ENCODE data around the gene LCP1. TPM values are rescaled to one million over a fixed set of nuclear protein-coding genes. Genes with fewer than 3 reads are reported as not detected.

LCP1 gene
- total RNA-seq, 1 donor from 2014 or later: 758 TPM

GRCh38 chr13:46178143-46178542 is 3.8 kb downstream of the LCP1 start:
- Mint-ChIP-seq H3K4me1 (peaks cover 60% of the 10 kb centered on the region), H3K27me3 (peaks cover 1% of the 10 kb centered on the region), H3K36me3 (ENCODE audit: low read depth) (peaks cover 60% of the 10 kb centered on the region), H3K27ac (peak overlapping the region; percentile 83), H3K4me3 (peak overlapping the region; percentile 82), H3K9me3 (no peaks in the 10 kb centered on the region)
- intact Hi-C loops (cut with micrococcal nuclease): loop anchor here (2.0 kb wide), 1 partner anchor 13 kb away; no protein-coding TSS in a partner anchor
- no peak for DNase-seq

- intact Hi-C loops (cut with micrococcal nuclease): no loop called here
- no peaks in the 10 kb centered on the region for H3K9me3 Mint-ChIP-seq
- peaks cover 66% of the 10 kb centered on the region for H3K36me3 Mint-ChIP-seq (ENCODE audit: low read depth)
- H3K4me1 Mint-ChIP-seq: peaks cover 61% of the 10 kb centered on the region
- peak overlapping the region; percentile 82 for H3K4me3 Mint-ChIP-seq
- DNase-seq: no peak
- H3K27ac Mint-ChIP-seq: peak overlapping the region; percentile 83
- H3K27me3 Mint-ChIP-seq: peaks cover 1% of the 10 kb centered on the region
Measured at GRCh38 chr13:46176756-46177155, 5.2 kb downstream of the LCP1 start.

GRCh38 chr13:46173656-46174055 is 8.3 kb downstream of the LCP1 start:
- Mint-ChIP-seq H3K9me3 (no peaks in the 10 kb centered on the region), H3K4me1 (peaks cover 83% of the 10 kb centered on the region), H3K4me3 (peak overlapping the region; percentile 82), H3K36me3 (ENCODE audit: low read depth) (peaks cover 70% of the 10 kb centered on the region), H3K27me3 (no peaks in the 10 kb centered on the region), H3K27ac (peak overlapping the region; percentile 94)
- intact Hi-C loops (cut with micrococcal nuclease): loop anchor here (1.0 kb wide), 2 partner anchors 8 to 9 kb away; partner anchors contain the start of gene LCP1
- peak; percentile 82 for DNase-seq

- Mint-ChIP-seq H3K27me3 (no peaks in the 10 kb centered on the region), H3K4me3 (peak overlapping the region; percentile 82), H3K36me3 (ENCODE audit: low read depth) (peaks cover 67% of the 10 kb centered on the region), H3K4me1 (peaks cover 84% of the 10 kb centered on the region), H3K9me3 (no peaks in the 10 kb centered on the region), H3K27ac (peak overlapping the region; percentile 94)
- DNase-seq: peak; percentile 93
- intact Hi-C loops (cut with micrococcal nuclease): no loop called here
Measured at GRCh38 chr13:46172531-46172991, 9.4 kb downstream of the LCP1 start.

- no peaks in the 10 kb centered on the region for H3K27me3 Mint-ChIP-seq
- peaks cover 85% of the 10 kb centered on the region for H3K4me1 Mint-ChIP-seq
- H3K9me3 Mint-ChIP-seq: no peaks in the 10 kb centered on the region
- H3K27ac Mint-ChIP-seq: peak overlapping the region; percentile 94
- H3K4me3 Mint-ChIP-seq: peak overlapping the region; percentile 82
- intact Hi-C loops (cut with micrococcal nuclease): no loop called here
- no peak for DNase-seq
- peaks cover 66% of the 10 kb centered on the region for H3K36me3 Mint-ChIP-seq (ENCODE audit: low read depth)
Measured at GRCh38 chr13:46171739-46172138, 10.2 kb downstream of the LCP1 start.

GRCh38 chr13:46171217-46171616 is 10.8 kb downstream of the LCP1 start:
- peaks cover 86% of the 10 kb centered on the region for H3K4me1 Mint-ChIP-seq
- no peaks in the 10 kb centered on the region for H3K9me3 Mint-ChIP-seq
- no peaks in the 10 kb centered on the region for H3K27me3 Mint-ChIP-seq
- peak overlapping the region; percentile 82 for H3K4me3 Mint-ChIP-seq
- peak overlapping the region; percentile 92 for H3K27ac Mint-ChIP-seq
- intact Hi-C loops (cut with micrococcal nuclease): no loop called here
- DNase-seq: no peak
- peaks cover 63% of the 10 kb centered on the region for H3K36me3 Mint-ChIP-seq (ENCODE audit: low read depth)

- H3K4me1 Mint-ChIP-seq: peaks cover 86% of the 10 kb centered on the region
- DNase-seq: peak; percentile 76
- peaks cover 60% of the 10 kb centered on the region for H3K36me3 Mint-ChIP-seq (ENCODE audit: low read depth)
- H3K9me3 Mint-ChIP-seq: no peaks in the 10 kb centered on the region
- H3K27me3 Mint-ChIP-seq: no peaks in the 10 kb centered on the region
- H3K4me3 Mint-ChIP-seq: peak overlapping the region; percentile 82
- intact Hi-C loops (cut with micrococcal nuclease): no loop called here
- H3K27ac Mint-ChIP-seq: peak overlapping the region; percentile 92
Measured at GRCh38 chr13:46170687-46171086, 11.3 kb downstream of the LCP1 start.

GRCh38 chr13:46170268-46170667 is 11.7 kb downstream of the LCP1 start:
- no peak for DNase-seq
- H3K27me3 Mint-ChIP-seq: no peaks in the 10 kb centered on the region
- H3K4me1 Mint-ChIP-seq: peaks cover 84% of the 10 kb centered on the region
- intact Hi-C loops (cut with micrococcal nuclease): no loop called here
- H3K4me3 Mint-ChIP-seq: peak overlapping the region; percentile 82
- peaks cover 55% of the 10 kb centered on the region for H3K36me3 Mint-ChIP-seq (ENCODE audit: low read depth)
- peak overlapping the region; percentile 92 for H3K27ac Mint-ChIP-seq
- H3K9me3 Mint-ChIP-seq: no peaks in the 10 kb centered on the region

GRCh38 chr13:46169758-46170157 is 12.2 kb downstream of the LCP1 start:
- Mint-ChIP-seq H3K4me3 (peak overlapping the region; percentile 82), H3K36me3 (ENCODE audit: low read depth) (peaks cover 55% of the 10 kb centered on the region), H3K27me3 (no peaks in the 10 kb centered on the region), H3K27ac (peak overlapping the region; percentile 92), H3K4me1 (peaks cover 82% of the 10 kb centered on the region), H3K9me3 (no peaks in the 10 kb centered on the region)
- intact Hi-C loops (cut with micrococcal nuclease): loop anchor here (5.0 to 10.0 kb wide), 4 partner anchors 43 to 1255 kb away; partner anchors contain the start of gene LRRC63
- DNase-seq: peak; percentile 58

GRCh38 chr13:46168783-46169182 is 13.2 kb downstream of the LCP1 start:
- intact Hi-C loops (cut with micrococcal nuclease): loop anchor here (1.0 to 10.0 kb wide), 5 partner anchors 8 to 1254 kb away; partner anchors contain the start of gene LRRC63
- Mint-ChIP-seq H3K4me3 (peak overlapping the region; percentile 82), H3K27ac (peak overlapping the region; percentile 92), H3K27me3 (no peaks in the 10 kb centered on the region), H3K9me3 (no peaks in the 10 kb centered on the region), H3K36me3 (ENCODE audit: low read depth) (peaks cover 59% of the 10 kb centered on the region), H3K4me1 (peaks cover 87% of the 10 kb centered on the region)
- DNase-seq: no peak

GRCh38 chr13:46168341-46168740 is 13.6 kb downstream of the LCP1 start:
- Mint-ChIP-seq H3K36me3 (ENCODE audit: low read depth) (peaks cover 56% of the 10 kb centered on the region), H3K9me3 (no peaks in the 10 kb centered on the region), H3K4me1 (peaks cover 83% of the 10 kb centered on the region), H3K27ac (peak overlapping the region; percentile 92), H3K4me3 (peak overlapping the region; percentile 82), H3K27me3 (no peaks in the 10 kb centered on the region)
- peak; percentile 76 for DNase-seq
- intact Hi-C loops (cut with micrococcal nuclease): loop anchor here (1.0 to 10.0 kb wide), 5 partner anchors 8 to 1254 kb away; partner anchors contain the start of gene LRRC63

GRCh38 chr13:46166947-46167610 is 14.9 kb downstream of the LCP1 start:
- peaks cover 54% of the 10 kb centered on the region for H3K36me3 Mint-ChIP-seq (ENCODE audit: low read depth)
- H3K4me3 Mint-ChIP-seq: peak overlapping the region; percentile 82
- peaks cover 76% of the 10 kb centered on the region for H3K4me1 Mint-ChIP-seq
- peak overlapping the region; percentile 92 for H3K27ac Mint-ChIP-seq
- H3K9me3 Mint-ChIP-seq: no peaks in the 10 kb centered on the region
- intact Hi-C loops (cut with micrococcal nuclease): loop anchor here (5.0 to 10.0 kb wide), 4 partner anchors 45 to 1252 kb away; partner anchors contain the start of gene LRRC63
- peak; percentile 57 for DNase-seq
- no peaks in the 10 kb centered on the region for H3K27me3 Mint-ChIP-seq

GRCh38 chr13:46166224-46166584 is 15.8 kb downstream of the LCP1 start:
- peaks cover 77% of the 10 kb centered on the region for H3K4me1 Mint-ChIP-seq
- peak; percentile 53 for DNase-seq
- intact Hi-C loops (cut with micrococcal nuclease): loop anchor here (5.0 to 10.0 kb wide), 4 partner anchors 46 to 1251 kb away; partner anchors contain the start of gene LRRC63
- peaks cover 59% of the 10 kb centered on the region for H3K36me3 Mint-ChIP-seq (ENCODE audit: low read depth)
- H3K27me3 Mint-ChIP-seq: no peaks in the 10 kb centered on the region
- H3K27ac Mint-ChIP-seq: peak overlapping the region; percentile 87
- peak overlapping the region; percentile 61 for H3K4me3 Mint-ChIP-seq
- no peaks in the 10 kb centered on the region for H3K9me3 Mint-ChIP-seq
